HG02759 (cell line): ENCODE results near the gene RIN3.
"Not testable (repeated sequence)": the region's sequence is repeated elsewhere in the genome, so short reads cannot be mapped to it uniquely, and the experiment has no call there.

Experiments used
- ATAC-seq: cut with Tn5 transposase; IDR thresholded peaks from one replicate; pipeline ENCODE4 v1.9.1; 2021; ENCODE audit warnings: mild to moderate bottlenecking, moderate library complexity; ENCODE audit not compliant: unreplicated experiment

Gene RIN3

DNA sequence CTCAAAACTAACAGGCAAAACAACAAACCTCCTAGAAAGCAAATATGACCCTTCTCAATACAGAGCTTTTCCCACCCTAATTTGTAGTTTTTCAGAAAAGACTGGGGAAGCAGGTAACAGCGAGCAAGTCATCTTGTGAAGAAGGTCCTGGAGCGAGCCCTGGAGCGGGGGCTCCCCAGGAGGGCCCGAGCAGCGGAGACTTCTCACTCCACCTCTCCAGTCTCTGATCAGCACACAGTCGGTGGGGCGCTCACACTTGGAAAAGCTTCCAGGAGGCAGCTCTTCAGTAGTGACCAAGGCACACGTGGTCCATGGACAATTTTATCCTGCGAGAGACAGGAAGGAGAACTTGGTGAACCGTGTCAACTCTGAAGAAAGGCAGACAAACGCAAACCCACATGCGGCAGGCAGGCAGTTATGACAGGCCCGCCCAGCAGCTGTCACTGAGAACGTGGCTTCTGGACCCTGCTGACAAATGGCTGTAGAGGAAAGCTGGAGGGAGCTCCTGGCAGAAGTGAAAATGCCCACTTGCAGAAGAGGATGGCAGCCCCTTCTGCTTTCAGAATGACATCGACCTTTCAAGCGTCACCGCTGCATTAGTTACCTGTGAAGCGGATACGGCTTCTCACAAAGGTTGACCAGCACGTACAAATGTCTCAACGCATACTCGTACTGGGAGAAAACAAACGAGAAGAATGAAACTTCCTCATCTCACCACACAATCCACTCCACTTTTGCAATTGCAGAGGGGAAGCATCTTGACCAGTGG is 190.6 kb downstream of the RIN3 start:
- ATAC-seq, result peak; percentile 95

- no peak for ATAC-seq
Observed at GRCh38 chr14:92704821-92705220, 191.2 kb downstream of the RIN3 start.

DNA sequence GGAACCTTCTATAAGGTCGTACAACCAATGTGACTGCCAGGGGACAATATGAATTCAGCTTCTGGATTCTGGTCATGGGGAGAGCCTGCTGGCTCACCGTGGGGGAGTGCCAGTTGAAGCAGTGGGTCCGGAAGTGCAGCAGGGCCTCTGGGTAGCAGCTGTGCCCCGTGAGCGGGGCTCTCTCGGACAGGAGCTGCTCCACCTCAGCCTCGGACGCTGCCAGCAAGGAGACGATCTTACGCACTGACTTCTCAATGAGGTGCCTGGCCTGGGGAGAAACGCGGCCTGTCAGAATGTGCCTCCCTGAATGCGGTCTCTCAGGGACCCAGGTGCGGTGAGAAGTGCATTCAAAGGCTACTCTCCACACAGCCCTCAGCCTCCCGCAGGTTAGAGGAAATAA is 192.8 kb downstream of the RIN3 start:
- no peak for ATAC-seq

GRCh38 chr14:92709340-92710000 is 195.9 kb downstream of the RIN3 start:
- no peak for ATAC-seq

GRCh38 chr14:92710001-92710341 is 196.4 kb downstream of the RIN3 start:
- ATAC-seq, result no peak

- ATAC-seq, result no peak
Observed at GRCh38 chr14:92711976-92712653, 198.5 kb downstream of the RIN3 start.

GRCh38 chr14:92712654-92713051 is 199.1 kb downstream of the RIN3 start:
- ATAC-seq, result no peak

- not testable (repeated sequence) for ATAC-seq
Observed at GRCh38 chr14:92714739-92715307, 201.2 kb downstream of the RIN3 start.

GRCh38 chr14:92716131-92716530 is 202.6 kb downstream of the RIN3 start:
- no peak for ATAC-seq

GRCh38 chr14:92717571-92718042 is 204.0 kb downstream of the RIN3 start:
- no peak for ATAC-seq

- ATAC-seq, result no peak
Observed at GRCh38 chr14:92718664-92719063, 205.1 kb downstream of the RIN3 start.

- no peak for ATAC-seq
Observed at GRCh38 chr14:92719421-92719820, 205.8 kb downstream of the RIN3 start.

DNA sequence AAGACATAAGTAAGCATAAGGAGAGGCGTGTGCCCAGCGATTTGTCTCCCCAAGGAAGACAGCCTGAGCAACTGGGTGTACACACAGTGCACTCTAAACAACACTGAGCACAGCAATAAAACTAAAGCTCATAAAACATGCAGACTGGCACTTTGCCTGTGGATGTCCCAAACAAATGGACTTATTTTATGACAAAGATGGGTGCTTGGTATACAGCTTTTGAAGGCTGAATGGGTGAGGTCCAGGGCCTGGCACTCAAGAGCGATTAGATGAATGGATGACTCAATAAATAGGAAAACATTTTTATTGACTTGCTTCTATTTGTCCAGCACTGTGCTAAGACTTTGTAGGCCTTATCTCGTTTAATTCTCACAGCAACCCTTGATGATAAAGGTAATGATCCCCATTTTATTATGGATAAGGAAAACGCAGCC is 206.3 kb downstream of the RIN3 start:
- no peak for ATAC-seq

- no peak for ATAC-seq
Observed at GRCh38 chr14:92724516-92725340, 211.1 kb downstream of the RIN3 start.

- no peak for ATAC-seq
Observed at GRCh38 chr14:92726135-92726932, 212.8 kb downstream of the RIN3 start.

- ATAC-seq, result no peak
Observed at GRCh38 chr14:92726933-92727262, 213.3 kb downstream of the RIN3 start.

GRCh38 chr14:92728759-92729364 is 215.3 kb downstream of the RIN3 start:
- peak; percentile 76 for ATAC-seq

DNA sequence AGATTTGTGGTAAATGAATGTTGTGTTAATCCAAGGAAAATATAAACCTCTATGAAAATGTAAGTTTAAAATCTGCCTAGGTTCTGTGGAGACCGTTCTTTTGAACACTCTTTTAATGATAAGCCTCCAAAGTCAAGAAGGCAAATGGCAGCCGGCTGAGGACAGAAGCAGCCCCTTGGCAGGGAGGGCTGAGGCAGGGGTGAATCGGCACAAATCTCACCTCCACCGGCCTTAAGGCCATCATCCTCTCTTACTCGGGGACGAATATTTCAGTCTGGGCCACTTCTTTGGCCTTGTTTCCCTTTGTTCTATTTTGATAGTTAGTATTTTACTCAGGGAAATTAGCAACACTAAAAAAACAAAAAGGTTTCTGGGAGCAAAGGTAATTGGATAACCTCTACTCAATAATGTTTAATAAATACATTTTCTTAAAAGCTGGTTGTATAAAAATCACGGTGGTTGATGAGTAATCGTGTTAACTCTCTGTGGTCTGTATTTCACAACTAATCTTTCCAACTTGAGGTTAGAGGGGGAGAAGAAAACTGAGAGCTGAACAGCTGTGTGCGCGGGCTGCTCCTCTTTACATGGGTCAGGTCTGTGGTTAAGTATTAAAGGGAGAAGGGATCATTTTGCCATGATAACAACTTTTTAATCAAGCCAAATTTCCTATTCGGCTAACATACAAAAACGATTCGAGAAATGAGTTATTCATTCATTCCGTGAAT is 216.2 kb downstream of the RIN3 start:
- peak; percentile 63 for ATAC-seq

DNA sequence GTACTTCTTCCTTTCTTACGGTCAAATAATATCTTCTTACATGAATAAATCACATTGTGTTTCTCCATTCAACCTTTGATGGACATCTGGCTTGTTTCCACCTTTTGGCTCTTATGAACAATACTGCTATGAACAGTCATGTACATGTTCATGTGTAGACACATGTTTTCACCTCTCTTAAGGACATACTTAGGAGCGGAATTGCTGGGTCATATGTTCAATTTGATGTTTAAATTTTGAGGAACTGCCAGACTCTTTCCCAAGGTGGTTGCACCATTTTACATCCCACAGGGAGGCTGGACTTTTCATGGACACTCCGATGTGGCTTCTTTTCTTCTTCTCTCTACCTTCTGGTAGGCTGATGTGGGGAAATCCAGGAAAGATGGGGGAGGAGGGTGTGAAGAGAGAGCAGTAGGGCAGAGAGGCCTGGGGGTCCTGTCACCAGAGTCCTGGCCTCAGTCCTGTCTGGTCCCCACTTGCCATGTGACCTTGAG is 218.1 kb downstream of the RIN3 start:
- ATAC-seq, result no peak
